Stimulated activated CD8-positive, alpha-beta memory T cell treated with anti-CD3 and anti-CD28 coated beads, Interleukin-4, amount 100 ng/mL, for 24 hours (primary cell): ENCODE data around the gene ADAMTS7.

Experiments used
- DNase-seq: peaks from one replicate; pipeline ENCODE4 v3.0.0-alpha.2; 2020; ENCODE audit warnings: low read depth

The ADAMTS7 gene

DNA sequence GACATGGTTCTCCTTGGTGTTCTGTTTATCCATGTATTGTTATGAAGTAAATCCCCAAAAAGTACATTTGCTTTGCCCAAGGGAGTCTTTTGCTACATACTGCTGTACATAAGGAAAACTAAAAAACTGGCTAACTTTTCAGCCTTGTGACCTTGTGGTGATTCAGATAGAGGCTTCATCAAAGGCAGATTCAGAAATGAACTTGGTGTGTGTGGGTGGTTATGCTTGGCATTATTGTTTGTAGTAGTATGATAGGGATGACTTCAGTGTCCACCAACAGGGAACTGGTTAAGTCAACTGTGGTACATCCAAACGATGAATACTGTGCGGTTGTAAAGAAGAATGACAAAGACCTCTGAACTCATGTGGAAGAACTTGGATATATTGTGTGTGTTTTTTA is 94.6 kb downstream of the ADAMTS7 start:
- DNase-seq = no peak

DNA sequence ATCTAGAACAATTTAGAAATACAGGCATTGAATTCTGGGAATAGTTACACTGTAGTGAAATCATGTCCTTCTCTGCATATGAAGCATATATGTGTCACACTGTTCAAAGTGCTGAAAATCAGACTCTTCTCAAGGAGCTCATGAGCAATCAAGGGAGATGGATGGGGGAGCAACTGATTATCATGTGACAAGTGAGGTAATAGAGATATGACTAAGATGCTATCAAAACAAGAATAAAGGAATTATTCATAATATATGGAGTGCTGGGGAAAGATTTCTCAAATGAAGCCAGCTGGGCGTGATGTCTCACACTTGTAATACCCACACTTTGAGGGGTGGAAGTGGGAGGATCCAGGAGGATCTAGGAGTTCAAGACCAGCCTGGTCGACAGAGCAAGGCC is 95.3 kb downstream of the ADAMTS7 start:
- DNase-seq = no peak

DNA sequence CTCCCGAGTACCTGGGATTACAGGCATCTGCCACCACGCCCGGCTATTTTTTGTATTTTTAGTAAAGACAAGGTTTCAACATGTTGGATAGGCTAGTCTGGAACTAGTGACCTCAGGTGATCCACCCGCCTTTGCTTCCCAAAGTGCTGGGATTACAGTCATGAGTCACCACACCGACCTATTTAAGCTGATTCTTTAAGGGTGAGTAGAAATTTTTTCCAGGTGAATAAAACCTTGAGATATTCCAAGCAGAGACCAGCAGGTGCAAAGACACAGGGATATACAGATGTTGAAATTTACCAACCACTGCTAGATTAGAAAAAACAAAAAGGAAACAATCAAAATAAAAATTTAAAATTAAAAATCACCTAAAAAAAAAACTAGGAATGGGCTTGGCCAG is 95.8 kb downstream of the ADAMTS7 start:
- no peak for DNase-seq

DNA sequence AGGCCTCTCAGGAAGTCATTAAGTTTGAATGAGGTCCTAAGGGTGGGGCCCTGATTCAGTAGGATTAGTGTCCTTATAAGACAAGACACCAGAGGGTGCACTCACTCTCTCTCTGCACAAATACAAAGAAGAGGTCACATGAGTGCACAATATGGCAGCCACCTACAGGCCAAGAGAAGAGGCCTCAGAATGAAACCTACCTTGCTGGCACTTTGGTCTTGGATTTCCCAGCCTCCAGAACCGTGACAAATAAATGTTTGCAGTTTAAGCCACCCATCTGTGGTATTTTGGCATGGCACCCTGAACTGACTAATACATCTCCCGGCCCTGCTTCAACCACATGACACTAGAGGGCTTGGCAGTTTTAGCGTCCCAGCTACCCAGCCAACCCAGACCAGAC is 96.4 kb downstream of the ADAMTS7 start:
- DNase-seq = no peak

DNA sequence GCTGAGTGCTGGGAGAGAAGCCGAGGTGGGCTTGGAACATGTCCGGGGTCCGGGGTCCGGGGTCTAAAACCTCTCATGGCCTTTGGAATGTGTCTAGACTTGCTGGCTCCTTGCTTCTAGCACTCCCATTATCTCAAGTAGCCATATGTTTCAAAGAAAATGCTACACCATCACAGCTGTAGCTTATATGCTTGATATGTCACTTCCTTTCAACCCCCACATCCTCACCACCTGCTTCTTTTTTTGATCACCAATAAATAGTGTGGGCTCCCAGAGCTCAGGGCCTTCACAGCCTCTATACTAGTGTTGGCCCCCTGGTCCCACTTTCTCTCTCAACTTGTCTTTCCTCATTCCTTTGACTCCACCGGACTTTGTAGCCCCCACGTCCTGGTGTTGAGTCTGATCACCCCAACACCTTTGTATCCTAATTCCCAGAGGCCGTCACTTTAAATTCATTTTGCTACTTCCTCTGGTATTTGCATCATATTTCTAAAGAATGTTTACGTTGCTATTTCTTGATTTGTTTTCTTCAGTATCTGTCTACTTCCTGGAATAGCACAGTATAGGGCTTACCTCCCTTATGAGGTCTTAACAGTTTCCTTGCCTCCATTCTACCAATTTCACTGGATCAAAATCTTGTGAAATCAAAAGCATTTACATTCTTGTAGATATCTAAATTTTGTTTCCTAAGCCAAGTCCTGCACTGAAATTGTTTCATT is 98.3 kb downstream of the ADAMTS7 start:
- no peak for DNase-seq

DNA sequence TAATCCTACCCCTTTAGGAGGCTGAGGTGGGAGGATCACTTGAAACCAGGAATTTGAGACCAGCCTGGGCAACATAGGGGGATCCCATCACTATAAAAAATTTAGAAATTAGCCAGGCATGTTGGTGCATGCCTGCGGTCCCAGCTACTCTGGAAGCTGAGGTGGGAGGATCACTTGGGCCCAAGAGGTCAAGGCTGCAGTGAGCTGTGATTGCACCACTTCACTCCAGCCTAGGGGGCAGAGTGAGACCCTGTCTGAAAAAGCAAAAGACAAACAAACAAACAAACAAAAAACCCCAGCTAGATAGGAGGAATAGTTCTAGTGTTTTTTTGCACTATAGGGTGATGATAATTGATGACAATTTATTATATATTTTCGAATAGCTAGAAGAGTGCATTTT is 99.6 kb downstream of the ADAMTS7 start:
- DNase-seq = no peak

DNA sequence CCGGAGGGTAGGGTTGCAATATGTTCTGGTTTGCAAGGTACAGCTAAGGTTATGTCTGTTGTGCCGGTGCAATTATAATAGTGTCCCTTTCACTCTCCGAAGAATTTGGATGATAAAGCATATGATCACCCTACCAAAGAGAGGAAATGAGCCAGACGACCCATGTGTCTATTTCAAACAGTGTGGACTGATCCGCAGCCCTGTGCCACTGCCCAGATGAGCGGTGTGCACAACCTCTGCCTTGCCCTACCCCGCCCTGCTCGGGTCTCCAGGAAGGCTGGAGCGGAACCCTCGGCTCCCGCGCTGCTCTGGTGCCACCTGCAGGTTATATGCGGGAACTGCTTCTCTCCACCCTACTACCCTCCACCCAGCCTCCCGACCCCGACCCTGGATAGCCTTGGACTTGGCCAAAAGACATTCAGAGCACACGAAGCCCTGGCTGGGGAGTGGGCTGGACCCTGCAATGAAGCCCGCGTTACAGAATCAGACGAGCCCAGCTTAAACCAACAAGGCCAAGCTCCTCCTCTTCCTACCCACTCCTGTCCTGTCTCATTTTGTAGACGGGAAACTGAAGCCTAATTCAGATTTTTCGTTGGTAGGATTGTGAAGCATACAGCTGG is 101.9 kb downstream of the ADAMTS7 start:
- peak; percentile 58 for DNase-seq
